GM19193 (cell line): ENCODE data around the gene SLC13A3.

Experiments used
- POLR2A ChIP-seq: IDR thresholded peaks from 4 replicates; pipeline ENCODE4 v1.6.1; 2011; ENCODE audit not compliant: insufficient read depth, insufficient read length; ENCODE audit errors: extremely low read depth

Gene SLC13A3

GRCh38 chr20:46614503-46614902 lies 36.8 kb downstream of the SLC13A3 start:
- TF ChIP-seq POLR2A: no peak

GRCh38 chr20:46610145-46610544 lies 41.1 kb downstream of the SLC13A3 start:
- no peak for TF ChIP-seq POLR2A

GRCh38 chr20:46609043-46609442 lies 42.2 kb downstream of the SLC13A3 start:
- TF ChIP-seq POLR2A: no peak

- TF ChIP-seq POLR2A: no peak
Observed at GRCh38 chr20:46607849-46608497, 43.3 kb downstream of the SLC13A3 start.

- no peak for TF ChIP-seq POLR2A
Observed at GRCh38 chr20:46607191-46607848, 43.9 kb downstream of the SLC13A3 start.

GRCh38 chr20:46606817-46607190 lies 44.5 kb downstream of the SLC13A3 start:
- no peak for TF ChIP-seq POLR2A

- no peak for TF ChIP-seq POLR2A
Observed at GRCh38 chr20:46605978-46606816, 45.1 kb downstream of the SLC13A3 start.

- no peak for TF ChIP-seq POLR2A
Observed at GRCh38 chr20:46605181-46605580, 46.1 kb downstream of the SLC13A3 start.

GRCh38 chr20:46604551-46605133 lies 46.6 kb downstream of the SLC13A3 start:
- no peak for TF ChIP-seq POLR2A

- TF ChIP-seq POLR2A: no peak
Observed at GRCh38 chr20:46602429-46602828, 48.8 kb downstream of the SLC13A3 start.

- TF ChIP-seq POLR2A: no peak
Observed at GRCh38 chr20:46601603-46602122, 49.6 kb downstream of the SLC13A3 start.

- TF ChIP-seq POLR2A: no peak
Observed at GRCh38 chr20:46600286-46600752, 50.9 kb downstream of the SLC13A3 start.

GRCh38 chr20:46599227-46599987 lies 51.9 kb downstream of the SLC13A3 start:
- TF ChIP-seq POLR2A: no peak

- no peak for TF ChIP-seq POLR2A
Observed at GRCh38 chr20:46595933-46596332, 55.3 kb downstream of the SLC13A3 start.
